IPS-15b (cell line): Measurements from ENCODE around the gene PCDHA6.
"Not testable (repeated sequence)": the region's sequence is repeated elsewhere in the genome, so short reads cannot be mapped to it uniquely, and the experiment has no call there.

ENCODE experiments used
- H3K27me3 ChIP-seq: one replicate; pipeline ENCODE4 v1.6.1; 2013; ENCODE audit warnings: low read length; ENCODE audit not compliant: control insufficient read depth, insufficient read depth
- H3K36me3 ChIP-seq: one replicate; pipeline ENCODE4 v1.6.1; 2013; ENCODE audit warnings: low read length; ENCODE audit not compliant: control insufficient read depth, insufficient read depth
- H3K4me1 ChIP-seq: one replicate; pipeline ENCODE4 v1.6.1; 2013; ENCODE audit warnings: mild to moderate bottlenecking, low read length; ENCODE audit not compliant: control insufficient read depth, insufficient read depth
- H3K4me3 ChIP-seq: one replicate; pipeline ENCODE4 v1.5.1; 2013; ENCODE audit warnings: low read depth, low read length
- H3K9ac ChIP-seq: one replicate; pipeline ENCODE4 v1.6.1; 2013; ENCODE audit warnings: low read depth, mild to moderate bottlenecking, low read length
- H3K9me3 ChIP-seq: one replicate; pipeline ENCODE4 v1.6.1; 2013; ENCODE audit warnings: mild to moderate bottlenecking, low read length; ENCODE audit not compliant: control insufficient read depth, insufficient read depth

PCDHA6 gene

GRCh38 chr5:140829511-140830501 is 2.0 kb downstream of the PCDHA6 start:
- not testable (repeated sequence) for H3K27me3 ChIP-seq, H3K36me3 ChIP-seq, H3K4me1 ChIP-seq, H3K9ac ChIP-seq, H3K9me3 ChIP-seq, H3K4me3 ChIP-seq

GRCh38 chr5:140833993-140834392 is 6.2 kb downstream of the PCDHA6 start, which contains the start of gene PCDHA7:
PCDHA7 (plus strand) TSS chr5:140834269; CDS start chr5:140834384, 115 bp downstream.
- Histone ChIP-seq H3K36me3 (peaks cover 4% of the 10 kb centered on the region), H3K4me3 (peak within 1 kb of the TSS; percentile 32), H3K27me3 (no peaks in the 10 kb centered on the region), H3K9me3 (no peaks in the 10 kb centered on the region), H3K9ac (no peak within 1 kb of the TSS), H3K4me1 (no peaks in the 10 kb centered on the region)

- H3K9me3 ChIP-seq, H3K9ac ChIP-seq, H3K27me3 ChIP-seq, H3K36me3 ChIP-seq, H3K4me1 ChIP-seq: not testable (repeated sequence)
- H3K4me3 ChIP-seq: peak overlapping the region; percentile 32
These were observed 6.8 kb downstream of the PCDHA6 start for GRCh38 chr5:140834439-140835008.

GRCh38 chr5:140835622-140836510 is 8.1 kb downstream of the PCDHA6 start:
- H3K4me1 ChIP-seq: no peaks in the 10 kb centered on the region
- no peaks in the 10 kb centered on the region for H3K27me3 ChIP-seq
- H3K9ac ChIP-seq: no peak overlapping the region
- H3K36me3 ChIP-seq: no peaks in the 10 kb centered on the region
- no peak overlapping the region for H3K4me3 ChIP-seq
- no peaks in the 10 kb centered on the region for H3K9me3 ChIP-seq

- H3K4me3 ChIP-seq: peak within 1 kb of the TSS; percentile 28
- H3K36me3 ChIP-seq: no peaks in the 10 kb centered on the region
- H3K9ac ChIP-seq: no peak within 1 kb of the TSS
- H3K27me3 ChIP-seq: no peaks in the 10 kb centered on the region
- no peaks in the 10 kb centered on the region for H3K9me3 ChIP-seq
- no peaks in the 10 kb centered on the region for H3K4me1 ChIP-seq
These were observed 13.5 kb downstream of the PCDHA6 start, which contains the start of gene PCDHA8 for GRCh38 chr5:140840978-140841962. PCDHA8 (plus strand) TSS chr5:140841187; CDS start chr5:140841322, 135 bp downstream.

GRCh38 chr5:140842798-140843733 is 15.3 kb downstream of the PCDHA6 start:
- Histone ChIP-seq H3K27me3 (no peaks in the 10 kb centered on the region), H3K4me3 (no peak overlapping the region), H3K4me1 (no peaks in the 10 kb centered on the region), H3K9me3 (no peaks in the 10 kb centered on the region), H3K36me3 (no peaks in the 10 kb centered on the region), H3K9ac (no peak overlapping the region)

- H3K27me3 ChIP-seq, H3K4me1 ChIP-seq, H3K9me3 ChIP-seq, H3K36me3 ChIP-seq, H3K9ac ChIP-seq: not testable (repeated sequence)
- H3K4me3 ChIP-seq: peak within 1 kb of the TSS; percentile 37
These were observed 20.7 kb downstream of the PCDHA6 start, which contains the start of gene PCDHA9 for GRCh38 chr5:140848139-140849102. PCDHA9 (plus strand) TSS chr5:140848382; CDS start chr5:140848496, 114 bp downstream.

GRCh38 chr5:140849831-140850634 is 22.3 kb downstream of the PCDHA6 start:
- H3K9ac ChIP-seq, H3K9me3 ChIP-seq, H3K4me1 ChIP-seq, H3K4me3 ChIP-seq, H3K36me3 ChIP-seq, H3K27me3 ChIP-seq: not testable (repeated sequence)
